OCI-LY7 (cell line): Measurements from ENCODE around the gene CORO1C. TPM values are rescaled to one million over a fixed set of nuclear protein-coding genes. Genes with fewer than 3 reads are reported as not detected.

Experiments used
- BruUV-seq: library from RNA; stranded (reverse); fragments of 400-500 nt; replicated peaks from 2 replicates; lab custom pipeline; 2021; lab: Mats Ljungman, UMichigan
- CTCF ChIA-PET: fragments of 300-600 bp; sonication (Branson Sonifier 250); formaldehyde crosslinking; loops from one replicate; lab custom pipeline; 2022; ENCODE audit warnings: antibody characterized with exemption; ENCODE audit not compliant: unreplicated experiment; lab: Charles Lee
- POLR2A ChIA-PET: fragments of 300-600 bp; sonication (Branson Sonifier 250); formaldehyde crosslinking; loops from one replicate; lab custom pipeline; 2022; ENCODE audit warnings: antibody characterized with exemption; lab: Charles Lee
- DNase-seq: peaks from one replicate; pipeline ENCODE4 v3.0.0-alpha.2; 2015; ENCODE audit warnings: low spot score
- H2AFZ ChIP-seq: fragments of 200-600 bp; sonication (generic), shearing (Covaris generic); 2 replicates; pipeline ENCODE4 v1.6.1; 2014; ENCODE audit warnings: mild to moderate bottlenecking, antibody characterized with exemption, low read length, moderate library complexity
- H3K27ac ChIP-seq: fragments of 200-600 bp; sonication (generic); 2 replicates; pipeline ENCODE4 v1.5.1; 2014; ENCODE audit warnings: mixed run types, low read depth, mild to moderate bottlenecking, moderate library complexity, low read length, inconsistent platforms; ENCODE audit not compliant: poor library complexity, severe bottlenecking
- H3K36me3 ChIP-seq: fragments of 200-600 bp; sonication (generic); 2 replicates; pipeline ENCODE4 v1.6.1; 2014; ENCODE audit warnings: mild to moderate bottlenecking, antibody characterized with exemption, low read length, moderate library complexity, mixed read lengths; ENCODE audit not compliant: insufficient read depth
- H3K4me1 ChIP-seq: fragments of 200-600 bp; sonication (generic); 2 replicates; pipeline ENCODE4 v1.5.1; 2014; ENCODE audit warnings: mild to moderate bottlenecking, low read length; ENCODE audit not compliant: insufficient read depth, poor library complexity, severe bottlenecking
- H3K4me2 ChIP-seq: fragments of 200-600 bp; sonication (generic); 2 replicates; pipeline ENCODE4 v1.6.1; 2014; ENCODE audit warnings: mild to moderate bottlenecking, low read length
- H3K4me3 ChIP-seq: fragments of 200-600 bp; sonication (generic); 2 replicates; pipeline ENCODE4 v1.5.1; 2014; ENCODE audit warnings: mild to moderate bottlenecking, low read depth, low read length; ENCODE audit not compliant: poor library complexity, severe bottlenecking
- H3K79me2 ChIP-seq: fragments of 200-600 bp; sonication (generic); 2 replicates; pipeline ENCODE4 v1.6.1; 2016; ENCODE audit warnings: low read depth, mild to moderate bottlenecking, low read length, moderate library complexity, mixed read lengths; ENCODE audit not compliant: insufficient read depth
- H3K9me2 ChIP-seq: fragments of 200-600 bp; sonication (generic); 2 replicates; pipeline ENCODE4 v1.6.1; 2016; ENCODE audit warnings: mild to moderate bottlenecking, low read length, mixed read lengths; ENCODE audit not compliant: insufficient read depth
- H3K9me3 ChIP-seq: fragments of 200-600 bp; sonication (generic); 2 replicates; pipeline ENCODE4 v1.6.1; 2014; ENCODE audit warnings: mild to moderate bottlenecking, mixed run types, low read length, mixed read lengths
- H4K20me1 ChIP-seq: fragments of 200-600 bp; sonication (generic); 2 replicates; pipeline ENCODE4 v1.6.1; 2014; ENCODE audit warnings: mild to moderate bottlenecking, antibody characterized with exemption, low read length, moderate library complexity, mixed read lengths; ENCODE audit not compliant: insufficient read depth
- EZH2phosphoT487 ChIP-seq: fragments of 200-600 bp; sonication (generic); IDR thresholded peaks from 2 replicates; pipeline ENCODE4 v1.6.1; 2018; ENCODE audit warnings: low read depth, borderline replicate concordance, mild to moderate bottlenecking, mixed run types, antibody characterized with exemption, low read length, moderate library complexity, mixed read lengths
- intact Hi-C: fragments of 100-400 bp; cut with micrococcal nuclease; formaldehyde crosslinking; loops from one replicate; pipeline ENCODE4 v1.10.0; 2022; ENCODE audit not compliant: unreplicated experiment
- total RNA-seq, 2 experiments: library from RNA; depleted of rRNA in 1 of 2; stranded (reverse); fragments of >200 nt in 1 of 2; shearing (Covaris generic) in 1 of 2; gene quantifications; 2 replicates each; pipeline ENCODE4 v1.2.3, GENCODE V29; 2014 to 2022
- TF ChIP-seq, protein P1 (sequence below): fragments of 200-600 bp; sonication (generic); conservative IDR thresholded peaks from 2 replicates; pipeline ENCODE4 v1.5.1; 2014; ENCODE audit warnings: mild to moderate bottlenecking, antibody characterized with exemption, low read length, moderate library complexity, mixed read lengths

CORO1C gene
- total RNA-seq, 2 experiments from 2014 or later, result 74.7 to 148 TPM

DNA sequence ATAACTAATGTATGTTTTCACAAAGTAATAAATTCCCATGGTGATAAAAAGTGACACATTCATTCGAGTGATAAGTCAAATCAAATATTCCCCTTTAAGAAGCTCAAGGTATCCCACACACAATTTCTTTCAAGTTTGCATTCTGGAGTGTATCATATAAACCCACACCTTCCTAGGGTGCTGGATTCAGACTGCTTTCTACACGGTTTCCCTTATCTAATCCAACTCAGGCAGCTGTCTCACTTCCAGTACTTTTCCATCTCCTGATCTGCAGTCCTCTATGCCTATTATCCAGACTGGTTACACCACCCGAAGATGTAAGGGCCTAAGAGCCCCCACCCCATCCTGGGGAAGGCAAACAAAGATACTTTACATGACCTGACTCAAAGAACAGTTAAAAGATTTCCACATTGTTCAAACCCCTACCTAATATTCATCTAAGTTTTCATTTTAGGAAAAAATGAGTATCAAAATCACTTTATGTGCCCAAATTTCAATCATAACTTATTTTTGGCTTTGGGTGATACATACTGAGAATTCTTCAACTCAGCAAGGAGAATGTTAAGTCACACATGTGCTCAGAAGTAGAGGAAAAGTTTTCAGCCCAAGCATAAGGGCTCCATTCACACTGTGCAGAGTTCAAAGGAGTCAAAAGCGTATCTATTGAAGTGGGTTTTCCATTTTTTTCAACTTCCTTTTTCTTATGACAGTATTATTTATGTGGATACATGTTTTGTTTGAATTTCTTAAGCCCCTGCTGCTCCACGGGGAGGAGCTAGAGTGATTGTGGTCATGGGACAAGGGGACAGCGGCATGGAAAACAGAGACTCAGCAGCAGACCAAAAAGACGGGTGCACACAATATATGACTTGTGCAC, 41.8 kb downstream of the CORO1C start:
- ChIA-PET CTCF (interaction anchor here (1.3 kb wide), 1 partner anchor 23 kb away, joined by 4 read pairs; no protein-coding TSS in a partner anchor), POLR2A (interaction anchor here (0.7 to 2.7 kb wide), 11 partner anchors 10 to 123 kb away, joined by 3 to 12 read pairs (median 4); no protein-coding TSS in a partner anchor)
- TF ChIP-seq, protein P1, sequence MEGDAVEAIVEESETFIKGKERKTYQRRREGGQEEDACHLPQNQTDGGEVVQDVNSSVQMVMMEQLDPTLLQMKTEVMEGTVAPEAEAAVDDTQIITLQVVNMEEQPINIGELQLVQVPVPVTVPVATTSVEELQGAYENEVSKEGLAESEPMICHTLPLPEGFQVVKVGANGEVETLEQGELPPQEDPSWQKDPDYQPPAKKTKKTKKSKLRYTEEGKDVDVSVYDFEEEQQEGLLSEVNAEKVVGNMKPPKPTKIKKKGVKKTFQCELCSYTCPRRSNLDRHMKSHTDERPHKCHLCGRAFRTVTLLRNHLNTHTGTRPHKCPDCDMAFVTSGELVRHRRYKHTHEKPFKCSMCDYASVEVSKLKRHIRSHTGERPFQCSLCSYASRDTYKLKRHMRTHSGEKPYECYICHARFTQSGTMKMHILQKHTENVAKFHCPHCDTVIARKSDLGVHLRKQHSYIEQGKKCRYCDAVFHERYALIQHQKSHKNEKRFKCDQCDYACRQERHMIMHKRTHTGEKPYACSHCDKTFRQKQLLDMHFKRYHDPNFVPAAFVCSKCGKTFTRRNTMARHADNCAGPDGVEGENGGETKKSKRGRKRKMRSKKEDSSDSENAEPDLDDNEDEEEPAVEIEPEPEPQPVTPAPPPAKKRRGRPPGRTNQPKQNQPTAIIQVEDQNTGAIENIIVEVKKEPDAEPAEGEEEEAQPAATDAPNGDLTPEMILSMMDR, result peak; percentile 47
- no peak for TF ChIP-seq EZH2phosphoT487
- no peaks in the 10 kb centered on the region for H3K9me3 ChIP-seq
- H3K27ac ChIP-seq, result peak overlapping the region; percentile 29
- H3K9me2 ChIP-seq, result no peaks in the 10 kb centered on the region
- 0 out of 2 replicates have a peak, but pooled peaks cover 7% of the 10 kb centered on the region for H4K20me1 ChIP-seq
- intact Hi-C loops, result loop anchor here (2.0 kb wide), 1 partner anchor 23 kb away; no protein-coding TSS in a partner anchor
- H3K4me3 ChIP-seq, result no peak overlapping the region
- H3K4me2 ChIP-seq, result peak overlapping the region; percentile 73
- peaks cover 42% of the 10 kb centered on the region; the same call in 1 of the 2 replicates for H3K79me2 ChIP-seq
- peaks cover 17% of the 10 kb centered on the region for H3K36me3 ChIP-seq
- peaks cover 49% of the 10 kb centered on the region for H3K4me1 ChIP-seq
- BruUV-seq, result no TSS peak
- DNase-seq, result peak; percentile 45
- H2AFZ ChIP-seq, result no peak overlapping the region

DNA sequence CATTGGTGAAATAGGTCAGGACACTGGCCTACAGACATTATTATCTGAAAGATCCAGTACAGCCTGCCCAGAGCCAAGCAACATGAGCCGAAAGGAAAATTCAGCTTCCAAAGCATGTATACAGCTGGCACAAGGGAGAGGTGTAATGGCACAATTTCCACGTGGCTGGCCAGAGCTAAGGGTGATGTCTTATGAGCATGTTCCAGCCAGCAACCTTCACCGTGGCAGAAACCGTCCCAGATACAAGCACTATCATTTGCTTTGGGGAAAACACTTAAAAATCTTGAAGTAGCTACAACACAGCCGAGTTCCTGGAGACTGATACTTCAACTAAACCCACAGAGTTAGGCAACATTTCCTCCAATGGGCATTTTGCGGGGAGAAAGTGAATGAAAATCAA, 44.5 kb downstream of the CORO1C start:
- POLR2A ChIA-PET, result interaction anchor here (1.2 to 3.2 kb wide), 5 partner anchors 11 to 27 kb away, joined by 3 to 18 read pairs (median 7); no protein-coding TSS in a partner anchor
- Histone ChIP-seq H3K9me2 (no peaks in the 10 kb centered on the region), H3K27ac (no peak overlapping the region), H3K9me3 (no peaks in the 10 kb centered on the region), H3K4me3 (no peak overlapping the region), H3K36me3 (peaks cover 9% of the 10 kb centered on the region), H2AFZ (no peak overlapping the region), H3K79me2 (peaks cover 56% of the 10 kb centered on the region; the same call in 1 of the 2 replicates), H4K20me1 (0 out of 2 replicates have a peak, but pooled peaks cover 7% of the 10 kb centered on the region), H3K4me2 (no peak overlapping the region), H3K4me1 (peaks cover 40% of the 10 kb centered on the region)
- intact Hi-C loops, result no loop called here
- DNase-seq, result no peak
- CTCF ChIA-PET, result no interaction called here
- BruUV-seq, result no TSS peak
- TF ChIP-seq, protein P1, result no peak
- TF ChIP-seq EZH2phosphoT487, result no peak
